Measurements from ENCODE around the gene GNAO1. TPM values are rescaled to one million over a fixed set of nuclear protein-coding genes. Genes with fewer than 3 reads are reported as not detected.

The GNAO1 gene
- total and polyA plus RNA-seq, 9 of the 15 experiments (the other 6 are each of a cell fraction or from before 2014, with no cell fraction given): 0.07 to 0.42 (median 0.08) TPM; not detected in 5

DNA sequence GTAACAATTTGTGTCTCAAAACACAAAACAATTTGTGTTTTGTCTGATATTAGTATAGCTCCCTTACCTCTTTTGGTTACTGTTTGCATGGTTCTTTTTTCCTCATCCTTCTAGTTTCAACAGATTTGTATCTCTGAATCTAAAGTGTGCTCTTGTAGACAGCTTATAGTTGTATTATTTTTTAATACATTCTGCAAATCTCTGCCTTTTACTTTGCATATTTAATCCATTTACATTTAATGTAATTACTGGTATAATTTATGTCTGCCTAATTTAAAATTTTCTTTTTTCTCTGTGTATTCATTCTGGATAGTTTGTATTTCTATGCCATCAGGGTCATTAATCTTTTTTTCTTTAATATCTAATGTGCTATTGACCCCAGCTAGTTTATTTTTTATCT is 9.9 kb upstream of the GNAO1 start:
- H3K27ac ChIP-seq (ENCODE audit: extremely low read depth, low read depth, low read length): no peak overlapping the region
- H3K4me2 ChIP-seq (ENCODE audit: insufficient read depth, low read length): no peak overlapping the region
- DNase-seq (ENCODE audit: extremely low read depth in 1 of 4, low spot score in 3 of 4) (no peak), FAIRE-seq (no peak), ATAC-seq (no peak)
- H3K9me1 ChIP-seq (ENCODE audit: control insufficient read depth, insufficient read depth, low read length): no peaks in the 10 kb centered on the region
- intact Hi-C loops (cut with micrococcal nuclease): no loop called here
- in situ Hi-C loops (cut with MboI): no loop called here
- H3K9ac ChIP-seq (ENCODE audit: insufficient read depth in 1 of 2, low read depth in 2 of 2, low read length in 2 of 2): no peak overlapping the region
- H3K9me3 ChIP-seq (replicated peaks; ENCODE audit: control insufficient read depth, insufficient read depth, low read depth, low read length): no peaks in the 10 kb centered on the region
- H3K36me3 ChIP-seq (ENCODE audit: control insufficient read depth, insufficient read depth, low read length): no peaks in the 10 kb centered on the region
- BruUV-seq (replicated peaks): no TSS peak
- CTCF ChIA-PET (ENCODE audit: low intra/inter-chr PET ratio): no interaction called here
- H3K4me3 ChIP-seq: no peak overlapping the region
- no peaks in the 10 kb centered on the region for H3K79me2 ChIP-seq (ENCODE audit: control insufficient read depth, insufficient read depth, low read length)
- H4K20me1 ChIP-seq (replicated peaks; ENCODE audit: control insufficient read depth, insufficient read depth, low read length): no peaks in the 10 kb centered on the region
- no peaks in the 10 kb centered on the region for H3K27me3 ChIP-seq (ENCODE audit: control insufficient read depth in 2 of 2, insufficient read depth in 2 of 2, low read length in 2 of 2)
- H2AFZ ChIP-seq (ENCODE audit: low read depth, low read length): no peak overlapping the region
- TF ChIP-seq TBL1XR1 (IDR thresholded peaks at IDR 0.05; ENCODE audit: low read length in 2 of 2): no peak
- peak; percentile 95 for TF ChIP-seq ZNF507 (tag; conservative IDR thresholded peaks at IDR 0.05)
- POLR2A ChIA-PET: no interaction called here
- no peaks in the 10 kb centered on the region for H3K4me1 ChIP-seq (replicated peaks in 1 of 2; ENCODE audit: control insufficient read depth in 2 of 2, insufficient read depth in 2 of 2, low read length in 2 of 2)

GRCh38 chr16:56183266-56183665 is 8.0 kb upstream of the GNAO1 start:
- 0% methylated on average over 2 of the region's 2 CpGs for WGBS (ENCODE audit: insufficient coverage, low coverage, missing lambda C conversion rate)
- H2AFZ ChIP-seq (ENCODE audit: low read depth, low read length): no peak overlapping the region
- H3K9me1 ChIP-seq (ENCODE audit: control insufficient read depth, insufficient read depth, low read length): no peaks in the 10 kb centered on the region
- FAIRE-seq: no peak
- H3K9ac ChIP-seq (ENCODE audit: insufficient read depth in 1 of 2, low read depth in 2 of 2, low read length in 2 of 2): no peak overlapping the region
- intact Hi-C loops (cut with micrococcal nuclease) (no loop called here), in situ Hi-C loops (cut with MboI) (no loop called here)
- no peaks in the 10 kb centered on the region for H3K9me3 ChIP-seq (replicated peaks; ENCODE audit: control insufficient read depth, insufficient read depth, low read depth, low read length)
- DNase-seq (ENCODE audit: extremely low read depth in 1 of 4, low spot score in 3 of 4): no peak
- H3K4me1 ChIP-seq (replicated peaks in 1 of 2; ENCODE audit: control insufficient read depth in 2 of 2, insufficient read depth in 2 of 2, low read length in 2 of 2): no peaks in the 10 kb centered on the region
- no peaks in the 10 kb centered on the region for H4K20me1 ChIP-seq (replicated peaks; ENCODE audit: control insufficient read depth, insufficient read depth, low read length)
- ChIA-PET POLR2A (no interaction called here), CTCF (ENCODE audit: low intra/inter-chr PET ratio) (interaction anchor here (0.6 kb wide), 1 partner anchor 70 kb away, joined by 3 read pairs; no protein-coding TSS in a partner anchor)
- no peak for ATAC-seq
- no peaks in the 10 kb centered on the region for H3K27me3 ChIP-seq (ENCODE audit: control insufficient read depth in 2 of 2, insufficient read depth in 2 of 2, low read length in 2 of 2)
- no peaks in the 10 kb centered on the region for H3K36me3 ChIP-seq (ENCODE audit: control insufficient read depth, insufficient read depth, low read length)
- H3K4me3 ChIP-seq: no peak overlapping the region
- no peaks in the 10 kb centered on the region for H3K79me2 ChIP-seq (ENCODE audit: control insufficient read depth, insufficient read depth, low read length)
- BruUV-seq (replicated peaks): no TSS peak
- H3K27ac ChIP-seq (ENCODE audit: extremely low read depth, low read depth, low read length): no peak overlapping the region
- no peak overlapping the region for H3K4me2 ChIP-seq (ENCODE audit: insufficient read depth, low read length)
- TF ChIP-seq ZNF143 (CRISPR knock-in tag; IDR thresholded peaks at IDR 0.05) (no peak), ZNF592 (IDR thresholded peaks at IDR 0.05) (no peak), FOXM1 (IDR thresholded peaks at IDR 0.05; ENCODE audit: low read depth) (no peak), FOXM1 (CRISPR knock-in tag; IDR thresholded peaks at IDR 0.05; ENCODE audit: low read depth) (no peak), PTBP1 (IDR thresholded peaks at IDR 0.05; ENCODE audit: low read depth, low read length) (no peak), MXI1 (IDR thresholded peaks at IDR 0.05; ENCODE audit: low read depth, low read length) (no peak), ZC3H8 (IDR thresholded peaks at IDR 0.05) (no peak), THAP7 (CRISPR knock-in tag; IDR thresholded peaks at IDR 0.05) (no peak)
